Frontal cortex (tissue), 4 donors: ENCODE data around the gene RNF152. TPM values are rescaled to one million over a fixed set of nuclear protein-coding genes. Genes with fewer than 3 reads are reported as not detected.
"Not testable (repeated sequence)": the region's sequence is repeated elsewhere in the genome, so short reads cannot be mapped to it uniquely, and the experiment has no call there.

Experiments
- DNase-seq, 2 donors: peaks; one replicate each; pipeline ENCODE4 v3.0.0; 2012; ENCODE audit warnings: low spot score in 2 of 2
- FAIRE-seq: peaks from 2 replicates; lab custom pipeline; 2012; peaks lifted over from hg19 to GRCh38; lab: Jason Lieb, UNC
- total RNA-seq: library from RNA; depleted of rRNA; stranded (reverse); fragments of >200 nt; gene quantifications from one replicate; pipeline ENCODE4 v1.2.3, GENCODE V29; 2014
- donor health status: control.
- donor health status: control.
- donor health status: control.

The RNF152 gene
- total RNA-seq, 1 donor from 2014 or later: 106 TPM

GRCh38 chr18:61825386-61825785 is 67.4 kb downstream of the RNF152 start:
- DNase-seq (no peak), FAIRE-seq (no peak)

GRCh38 chr18:61824733-61825363 is 68.0 kb downstream of the RNF152 start:
- FAIRE-seq (no peak), DNase-seq (no peak)

GRCh38 chr18:61823595-61823994 is 69.2 kb downstream of the RNF152 start:
- DNase-seq (no peak), FAIRE-seq (no peak)

GRCh38 chr18:61822879-61823278 is 69.9 kb downstream of the RNF152 start:
- DNase-seq: no peak
- FAIRE-seq: no peak

- no peak for FAIRE-seq
- DNase-seq: no peak
Measured at GRCh38 chr18:61821748-61822147, 71.1 kb downstream of the RNF152 start.

- no peak for DNase-seq
- FAIRE-seq: no peak
Measured at GRCh38 chr18:61820882-61821281, 71.9 kb downstream of the RNF152 start.

GRCh38 chr18:61817086-61817485 is 75.7 kb downstream of the RNF152 start:
- DNase-seq (no peak), FAIRE-seq (no peak)

- DNase-seq (no peak), FAIRE-seq (no peak)
Measured at GRCh38 chr18:61815885-61816470, 76.8 kb downstream of the RNF152 start.

- FAIRE-seq (no peak), DNase-seq (no peak)
Measured at GRCh38 chr18:61808286-61808685, 84.5 kb downstream of the RNF152 start.

- DNase-seq: no peak
- no peak for FAIRE-seq
Measured at GRCh38 chr18:61803393-61803792, 89.4 kb downstream of the RNF152 start.

GRCh38 chr18:61797696-61798590 is 94.9 kb downstream of the RNF152 start:
- DNase-seq: no peak
- FAIRE-seq: no peak

- no peak for DNase-seq
- FAIRE-seq: no peak
Measured at GRCh38 chr18:61791031-61791430, 101.8 kb downstream of the RNF152 start.

- not testable (repeated sequence) for DNase-seq, FAIRE-seq
Measured at GRCh38 chr18:61787011-61787670, 105.7 kb downstream of the RNF152 start.

GRCh38 chr18:61785588-61785987 is 107.2 kb downstream of the RNF152 start:
- DNase-seq (no peak), FAIRE-seq (no peak)

GRCh38 chr18:61784834-61785233 is 108.0 kb downstream of the RNF152 start:
- no peak for DNase-seq

GRCh38 chr18:61782545-61782944 is 110.3 kb downstream of the RNF152 start:
- DNase-seq: no peak
- no peak for FAIRE-seq

More at GRCh38 chr18:61784834-61785233, 108.0 kb downstream of the RNF152 start:
- no peak for FAIRE-seq

GRCh38 chr18:61776201-61776600 is 116.6 kb downstream of the RNF152 start:
- not testable (repeated sequence) for FAIRE-seq

GRCh38 chr18:61774846-61775245 is 118.0 kb downstream of the RNF152 start:
- no peak for DNase-seq
- FAIRE-seq: no peak

More at GRCh38 chr18:61776201-61776600, 116.6 kb downstream of the RNF152 start:
- not testable (repeated sequence) for DNase-seq

GRCh38 chr18:61772293-61772848 is 120.4 kb downstream of the RNF152 start:
- FAIRE-seq (no peak), DNase-seq (no peak)

- no peak for FAIRE-seq
- no peak for DNase-seq
Measured at GRCh38 chr18:61771861-61772260, 120.9 kb downstream of the RNF152 start.
